ENCODE results near the gene CACNA1I. TPM values are rescaled to one million over a fixed set of nuclear protein-coding genes. Genes with fewer than 3 reads are reported as not detected.

Gene CACNA1I
- total RNA-seq, 2 experiments from 2014 or later, result 0.07 to 0.09 TPM

DNA sequence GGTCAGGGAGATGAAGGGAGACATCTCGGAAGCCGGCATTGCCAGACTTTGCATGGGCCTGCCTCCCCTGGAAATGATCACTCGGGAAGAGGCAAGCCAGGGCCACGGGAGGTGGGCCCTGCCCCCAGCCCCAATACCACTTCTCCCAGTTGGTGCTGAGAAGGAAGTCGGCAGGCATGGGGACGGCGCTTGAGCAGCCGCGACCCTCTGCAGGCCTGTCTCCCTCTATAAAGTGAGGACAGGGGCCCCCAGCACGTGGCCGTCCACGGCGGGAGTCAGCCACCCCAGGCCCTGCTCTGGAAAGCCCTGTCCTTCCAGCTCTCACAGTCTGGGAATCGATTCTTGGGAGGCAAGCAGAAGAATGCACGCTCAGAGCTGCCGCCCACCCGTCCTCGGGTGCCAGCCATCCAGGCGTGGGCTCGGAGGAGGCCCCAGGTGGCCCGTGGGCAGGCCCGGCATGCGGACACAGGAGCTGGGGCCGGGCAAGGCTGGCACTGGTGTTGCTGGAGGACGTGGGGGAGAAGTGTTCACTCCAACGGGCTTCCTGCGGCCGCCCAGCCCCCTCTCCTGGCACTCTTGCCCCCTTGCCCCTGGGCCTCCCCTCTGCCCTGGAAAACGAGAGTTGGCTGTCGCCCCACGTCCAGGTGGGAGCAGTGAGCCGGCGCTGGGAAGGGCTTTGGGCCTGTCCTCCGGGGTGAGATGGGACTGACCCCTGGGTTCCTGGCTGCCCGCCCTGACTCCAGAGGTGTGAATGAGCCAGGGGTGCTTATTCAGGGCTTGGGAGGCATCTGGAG is 77.5 kb downstream of the CACNA1I start:
- ATAC-seq, result no peak
- Mint-ChIP-seq H3K4me3 (no peak overlapping the region), H3K4me1 (ENCODE audit: low read depth) (no peaks in the 10 kb centered on the region), H3K9me3 (no peaks in the 10 kb centered on the region), H3K36me3 (ENCODE audit: low read depth) (no peaks in the 10 kb centered on the region), H3K27ac (no peak overlapping the region), H3K27me3 (no peaks in the 10 kb centered on the region)
- DNase-seq, result no peak
- TF ChIP-seq, protein P1, sequence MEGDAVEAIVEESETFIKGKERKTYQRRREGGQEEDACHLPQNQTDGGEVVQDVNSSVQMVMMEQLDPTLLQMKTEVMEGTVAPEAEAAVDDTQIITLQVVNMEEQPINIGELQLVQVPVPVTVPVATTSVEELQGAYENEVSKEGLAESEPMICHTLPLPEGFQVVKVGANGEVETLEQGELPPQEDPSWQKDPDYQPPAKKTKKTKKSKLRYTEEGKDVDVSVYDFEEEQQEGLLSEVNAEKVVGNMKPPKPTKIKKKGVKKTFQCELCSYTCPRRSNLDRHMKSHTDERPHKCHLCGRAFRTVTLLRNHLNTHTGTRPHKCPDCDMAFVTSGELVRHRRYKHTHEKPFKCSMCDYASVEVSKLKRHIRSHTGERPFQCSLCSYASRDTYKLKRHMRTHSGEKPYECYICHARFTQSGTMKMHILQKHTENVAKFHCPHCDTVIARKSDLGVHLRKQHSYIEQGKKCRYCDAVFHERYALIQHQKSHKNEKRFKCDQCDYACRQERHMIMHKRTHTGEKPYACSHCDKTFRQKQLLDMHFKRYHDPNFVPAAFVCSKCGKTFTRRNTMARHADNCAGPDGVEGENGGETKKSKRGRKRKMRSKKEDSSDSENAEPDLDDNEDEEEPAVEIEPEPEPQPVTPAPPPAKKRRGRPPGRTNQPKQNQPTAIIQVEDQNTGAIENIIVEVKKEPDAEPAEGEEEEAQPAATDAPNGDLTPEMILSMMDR (IDR thresholded peaks at IDR 0.05), result no peak
- intact Hi-C loops (cut with micrococcal nuclease), result no loop called here
- ChIA-PET CTCF (no interaction called here), POLR2A (interaction anchor here (1.0 kb wide), 1 partner anchor 15 kb away, joined by 3 read pairs; no protein-coding TSS in a partner anchor)

DNA sequence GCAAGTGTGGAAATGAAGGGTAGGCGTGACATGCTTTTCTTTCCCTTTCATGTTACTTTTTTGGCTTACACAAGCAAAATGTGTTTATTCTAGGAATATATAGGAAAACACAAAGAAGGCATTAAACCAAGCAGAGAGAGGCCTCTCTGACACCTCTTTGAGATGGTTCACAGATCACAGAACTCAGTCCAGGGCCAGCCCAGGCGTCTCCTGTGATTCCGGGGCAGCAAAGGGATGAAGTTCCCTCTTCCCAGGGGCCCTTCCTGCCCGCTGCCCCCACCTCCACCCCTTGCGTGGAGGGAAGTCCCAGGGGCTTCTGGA is 78.0 kb downstream of the CACNA1I start:
- CTCF ChIA-PET, result no interaction called here
- TF ChIP-seq, protein P1 (IDR thresholded peaks at IDR 0.05), result no peak
- DNase-seq (no peak), ATAC-seq (no peak)
- H3K4me1 Mint-ChIP-seq (ENCODE audit: low read depth), result no peaks in the 10 kb centered on the region
- no peaks in the 10 kb centered on the region for H3K9me3 Mint-ChIP-seq
- no peak overlapping the region for H3K4me3 Mint-ChIP-seq
- POLR2A ChIA-PET, result no interaction called here
- H3K36me3 Mint-ChIP-seq (ENCODE audit: low read depth), result no peaks in the 10 kb centered on the region
- H3K27me3 Mint-ChIP-seq, result no peaks in the 10 kb centered on the region
- no peak overlapping the region for H3K27ac Mint-ChIP-seq
- intact Hi-C loops (cut with micrococcal nuclease), result no loop called here

DNA sequence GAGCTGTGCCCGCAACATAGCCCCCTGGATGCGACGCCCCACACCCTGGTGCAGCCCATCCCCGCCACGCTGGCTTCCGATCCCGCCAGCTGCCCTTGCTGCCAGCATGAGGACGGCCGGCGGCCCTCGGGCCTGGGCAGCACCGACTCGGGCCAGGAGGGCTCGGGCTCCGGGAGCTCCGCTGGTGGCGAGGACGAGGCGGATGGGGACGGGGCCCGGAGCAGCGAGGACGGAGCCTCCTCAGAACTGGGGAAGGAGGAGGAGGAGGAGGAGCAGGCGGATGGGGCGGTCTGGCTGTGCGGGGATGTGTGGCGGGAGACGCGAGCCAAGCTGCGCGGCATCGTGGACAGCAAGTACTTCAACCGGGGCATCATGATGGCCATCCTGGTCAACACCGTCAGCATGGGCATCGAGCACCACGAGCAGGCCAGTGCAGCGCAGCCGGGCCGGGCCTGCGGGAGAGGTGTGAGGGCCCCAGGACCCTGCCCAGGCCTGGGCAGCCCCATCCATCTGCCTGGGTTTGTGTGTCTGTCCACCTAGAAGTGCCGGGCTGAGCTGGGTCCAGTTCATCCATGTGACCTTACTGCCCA is 79.0 kb downstream of the CACNA1I start:
- CTCF ChIA-PET, result no interaction called here
- ATAC-seq, result no peak
- no peak overlapping the region for H3K4me3 Mint-ChIP-seq

DNA sequence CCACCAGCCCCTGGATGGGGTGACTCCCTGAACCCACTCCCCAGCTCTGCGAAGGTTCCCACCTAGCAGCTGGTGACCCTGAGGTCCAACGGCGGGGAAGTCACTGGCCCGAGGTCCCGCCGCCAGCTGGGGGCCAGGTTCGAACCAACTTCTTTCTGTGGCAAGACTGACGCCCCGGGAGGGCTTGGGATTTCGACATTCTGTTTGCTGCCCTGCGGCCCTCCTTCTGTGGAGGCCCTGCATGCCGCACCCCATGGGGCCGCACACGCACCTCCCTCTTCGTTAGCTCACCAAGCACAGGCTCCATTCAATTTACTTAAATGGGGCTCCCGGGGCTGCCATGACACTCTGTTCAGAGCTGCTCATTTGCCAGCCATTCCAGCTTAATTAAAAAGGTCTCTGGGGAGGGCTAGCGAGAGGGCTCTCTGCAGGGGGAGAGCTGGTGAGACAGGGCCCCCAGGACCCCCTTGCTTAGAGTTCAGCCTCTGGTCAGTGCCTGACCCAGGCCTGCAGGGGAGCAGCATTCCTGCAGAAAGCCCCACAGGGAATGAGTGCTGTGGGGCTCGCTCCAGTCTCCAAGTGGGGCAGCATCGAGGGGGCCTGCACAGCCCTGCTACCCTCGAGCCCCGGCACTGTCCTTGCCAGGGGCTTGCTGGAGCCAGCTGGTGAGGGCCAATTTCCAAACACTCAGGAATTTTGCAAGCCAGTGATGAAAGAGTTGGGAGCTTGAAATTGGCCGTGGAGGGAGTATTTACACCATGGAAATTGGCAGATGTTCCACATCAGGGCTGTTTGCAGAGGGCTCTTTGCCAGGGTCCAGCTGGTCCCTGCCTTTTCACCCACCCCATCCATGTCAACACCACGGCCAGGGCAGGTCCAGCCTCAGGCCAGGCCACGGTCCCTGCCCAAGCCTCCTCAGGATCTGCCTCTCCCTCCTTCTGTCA is 80.8 kb downstream of the CACNA1I start:
- Mint-ChIP-seq H3K27me3 (no peaks in the 10 kb centered on the region), H3K36me3 (ENCODE audit: low read depth) (no peaks in the 10 kb centered on the region), H3K27ac (no peak overlapping the region), H3K4me3 (no peak overlapping the region), H3K9me3 (no peaks in the 10 kb centered on the region), H3K4me1 (ENCODE audit: low read depth) (no peaks in the 10 kb centered on the region)
- intact Hi-C loops (cut with micrococcal nuclease), result no loop called here
- TF ChIP-seq, protein P1 (IDR thresholded peaks at IDR 0.05), result no peak
- POLR2A ChIA-PET, result no interaction called here
- no peak for DNase-seq
- no peak for ATAC-seq
- CTCF ChIA-PET, result no interaction called here

More for the DNA sequence above, 79.0 kb downstream of the CACNA1I start:
- Mint-ChIP-seq H3K27ac (no peak overlapping the region), H3K4me1 (ENCODE audit: low read depth) (no peaks in the 10 kb centered on the region), H3K36me3 (ENCODE audit: low read depth) (no peaks in the 10 kb centered on the region), H3K27me3 (no peaks in the 10 kb centered on the region), H3K9me3 (no peaks in the 10 kb centered on the region)
- intact Hi-C loops (cut with micrococcal nuclease), result no loop called here
- POLR2A ChIA-PET, result interaction anchor here (0.6 kb wide), 1 partner anchor 206 kb away, joined by 3 read pairs; no protein-coding TSS in a partner anchor
- TF ChIP-seq, protein P1 (IDR thresholded peaks at IDR 0.05), result no peak
- DNase-seq, result no peak

All from activated CD8-positive, alpha-beta T cell treated with anti-CD3 and anti-CD28 coated beads for 36 hours (primary cell).